Fibroblast of mammary gland (primary cell): ENCODE measurements around the gene ATRIP.

Experiments
- DNase-seq: peaks from one replicate; pipeline ENCODE4 v3.0.0-alpha.2; 2010; ENCODE audit warnings: low read depth
- H3K4me3 ChIP-seq: 2 replicates; pipeline ENCODE4 v1.5.1; 2011; ENCODE audit warnings: low read depth, mild to moderate bottlenecking, low read length, moderate library complexity; ENCODE audit not compliant: control insufficient read depth
- CTCF ChIP-seq: conservative IDR thresholded peaks from 2 replicates; pipeline ENCODE4 v1.5.1; 2011; ENCODE audit warnings: low read depth, low read length, inconsistent platforms; ENCODE audit not compliant: control insufficient read depth, insufficient read depth

Gene ATRIP

GRCh38 chr3:48463703-48464102 is 17.2 kb downstream of the ATRIP start:
- no peak for TF ChIP-seq CTCF
- no peak overlapping the region for H3K4me3 ChIP-seq
- no peak for DNase-seq

GRCh38 chr3:48464713-48465221 is 18.2 kb downstream of the ATRIP start:
- no peak for DNase-seq
- no peak for TF ChIP-seq CTCF

GRCh38 chr3:48465237-48465530 is 18.6 kb downstream of the ATRIP start:
- no peak for TF ChIP-seq CTCF
- H3K4me3 ChIP-seq: no peak overlapping the region
- DNase-seq: no peak

More at GRCh38 chr3:48464713-48465221, 18.2 kb downstream of the ATRIP start:
- H3K4me3 ChIP-seq: no peak overlapping the region

- TF ChIP-seq CTCF: peak; percentile 64
- peak overlapping the region; percentile 61 for H3K4me3 ChIP-seq
- DNase-seq: peak; percentile 100
Measured at GRCh38 chr3:48465531-48466378, 19.2 kb downstream of the ATRIP start.

GRCh38 chr3:48466386-48467109 is 20.0 kb downstream of the ATRIP start:
- TF ChIP-seq CTCF: no peak
- DNase-seq: no peak
- peak overlapping the region; percentile 61 for H3K4me3 ChIP-seq

- TF ChIP-seq CTCF: no peak
- peak overlapping the region; percentile 61 for H3K4me3 ChIP-seq
- no peak for DNase-seq
Measured at GRCh38 chr3:48467110-48467454, 20.5 kb downstream of the ATRIP start.
